GM21737 (cell line): ENCODE data around the gene APBA1.

Source experiments
- ATAC-seq: cut with Tn5 transposase; IDR thresholded peaks from one replicate; pipeline ENCODE4 v1.9.1; 2021; ENCODE audit warnings: mild to moderate bottlenecking, moderate library complexity; ENCODE audit not compliant: unreplicated experiment

The APBA1 gene

DNA sequence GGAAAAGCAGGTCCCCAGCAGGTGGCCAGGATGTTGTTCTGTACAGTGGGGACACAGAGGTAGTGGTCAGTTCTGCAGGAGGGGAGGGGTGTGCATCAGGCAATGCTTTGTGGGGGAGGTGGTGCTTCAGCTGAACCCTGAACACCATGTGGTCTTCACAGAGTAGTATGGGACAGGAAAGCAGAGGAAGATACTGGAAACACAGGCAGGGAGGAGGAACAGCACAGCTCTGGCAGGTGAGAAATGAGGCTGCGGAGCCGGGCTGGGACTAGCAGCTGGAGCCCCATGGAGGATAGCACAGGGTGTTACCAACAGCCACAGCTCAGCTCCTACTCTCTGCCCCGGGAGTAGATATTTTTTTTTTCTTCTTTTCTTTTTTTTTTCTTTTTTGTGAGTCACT, 185.7 kb downstream of the APBA1 start:
- ATAC-seq, result no peak

DNA sequence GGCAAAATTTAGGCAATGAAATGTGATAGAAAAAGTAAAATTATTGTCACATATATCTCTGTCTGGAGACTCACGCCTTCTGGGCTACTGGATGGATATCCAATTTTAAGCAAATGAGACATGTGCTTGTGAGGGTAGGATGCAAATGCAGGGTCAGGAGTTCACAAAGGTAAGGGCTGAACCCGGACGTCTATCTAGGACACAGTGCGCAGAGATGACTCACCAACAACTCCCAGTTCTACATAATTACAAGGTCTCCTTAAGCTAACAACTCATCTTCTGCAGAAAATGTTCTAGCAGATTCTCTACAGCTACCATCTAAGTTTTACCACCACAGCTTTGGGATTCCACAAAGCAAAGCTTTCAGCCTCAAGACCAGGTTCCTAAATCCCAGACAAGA, 186.7 kb downstream of the APBA1 start:
- no peak for ATAC-seq

DNA sequence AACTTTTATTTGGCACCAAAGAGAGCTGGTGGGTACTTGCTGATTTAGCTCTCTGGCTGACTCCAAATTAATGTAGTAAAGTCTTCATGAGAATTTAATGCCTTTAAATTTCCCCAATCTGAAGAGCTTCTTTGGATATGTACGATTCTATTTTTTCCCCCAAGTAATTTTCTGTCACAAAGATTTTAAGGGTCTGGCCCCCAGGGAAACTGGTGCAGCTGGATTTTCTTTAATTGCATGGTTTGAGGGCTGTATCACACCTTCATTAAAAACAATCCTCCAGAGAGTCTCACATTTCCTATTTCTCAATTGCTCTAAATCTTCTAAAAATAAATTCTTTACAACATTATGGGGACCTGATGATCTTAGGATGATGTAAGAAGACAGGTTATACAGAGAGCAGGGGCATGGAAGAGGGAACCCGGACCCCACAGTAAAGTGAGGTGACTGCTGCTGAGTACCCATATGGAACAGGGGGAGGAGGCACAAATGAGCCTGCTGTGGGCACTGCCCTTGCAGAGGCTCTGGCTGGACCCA, 188.2 kb downstream of the APBA1 start:
- ATAC-seq, result no peak

DNA sequence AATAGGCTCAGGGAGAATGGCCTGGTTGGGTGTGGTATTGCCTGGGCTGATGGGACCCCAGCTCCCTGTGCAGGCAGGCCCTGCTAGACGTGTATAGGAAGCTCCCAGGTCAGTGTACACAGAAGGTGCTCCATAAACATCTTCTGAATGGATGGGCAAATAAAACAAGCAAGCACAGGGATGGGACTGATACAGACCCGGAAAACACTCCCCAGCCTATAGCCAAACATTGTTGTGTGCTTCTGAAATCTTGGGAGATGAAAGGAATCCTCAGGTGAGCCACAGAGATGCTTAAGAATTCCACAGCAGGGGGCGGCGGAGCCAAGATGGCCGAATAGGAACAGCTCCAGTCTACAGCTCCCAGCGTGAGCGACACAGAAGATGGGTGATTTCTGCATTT, 195.4 kb downstream of the APBA1 start:
- ATAC-seq, result no peak

DNA sequence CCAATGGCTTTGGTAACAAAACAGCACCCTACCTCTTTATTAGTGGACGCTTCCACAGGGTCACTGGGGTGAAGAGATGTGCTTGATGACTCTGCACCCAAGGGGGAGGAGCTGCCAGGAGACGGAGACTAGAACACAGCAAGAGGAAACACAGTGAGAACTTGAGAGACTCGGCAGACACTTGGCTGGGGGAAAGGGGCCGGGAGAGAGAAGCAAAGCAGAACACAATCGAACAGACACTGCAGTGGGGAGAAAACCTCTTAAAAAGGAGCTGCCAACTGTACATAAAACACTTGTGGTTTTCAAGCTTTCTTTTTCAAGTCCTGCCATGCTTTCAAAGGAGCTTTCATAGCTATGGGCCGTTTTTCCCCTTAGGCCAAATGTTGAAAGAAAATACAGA, 196.2 kb downstream of the APBA1 start:
- ATAC-seq, result no peak

DNA sequence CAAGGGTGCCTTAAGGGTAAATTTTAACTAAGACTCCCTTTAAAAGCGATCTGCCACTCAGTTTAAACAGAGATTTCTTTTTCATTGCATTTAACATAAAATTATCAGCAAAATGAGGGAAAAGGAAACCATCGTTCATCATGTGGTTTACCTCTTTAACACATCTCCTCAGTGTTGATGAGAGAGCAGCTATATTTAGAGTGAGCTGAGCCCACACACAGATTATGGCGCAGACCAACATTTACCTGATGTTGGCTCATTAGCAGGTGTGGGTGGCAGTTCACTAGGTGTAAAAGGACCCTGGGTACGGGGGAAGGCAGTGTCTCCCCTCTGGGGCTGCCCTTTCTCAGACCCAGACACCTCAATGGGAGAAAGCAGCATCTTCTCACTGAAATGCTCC, 197.3 kb downstream of the APBA1 start:
- no peak for ATAC-seq

DNA sequence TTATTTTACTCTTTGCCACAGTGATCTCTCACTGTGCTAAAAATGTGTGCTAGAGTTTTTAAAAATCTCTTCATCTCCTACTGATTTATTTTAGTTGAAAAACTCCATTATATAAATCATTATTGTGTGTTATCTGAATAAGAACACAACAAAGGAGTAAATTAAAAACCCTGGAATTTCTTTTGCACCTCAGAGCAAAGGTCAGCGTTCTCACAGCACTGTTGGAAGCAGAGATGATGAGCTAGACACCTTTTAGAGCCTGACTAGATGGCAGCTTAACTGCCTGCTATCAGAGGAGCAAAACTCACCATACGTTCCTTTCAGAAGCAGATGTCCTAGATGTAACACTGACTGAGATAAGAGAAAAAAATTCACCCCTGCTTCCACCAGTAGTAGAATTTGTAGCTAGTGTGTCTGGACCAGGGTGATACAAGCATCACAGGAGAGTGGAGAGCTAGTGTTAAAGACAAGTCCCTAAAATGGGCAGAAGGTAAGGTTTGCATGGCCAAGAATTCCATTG, 200.0 kb downstream of the APBA1 start:
- ATAC-seq, result no peak

DNA sequence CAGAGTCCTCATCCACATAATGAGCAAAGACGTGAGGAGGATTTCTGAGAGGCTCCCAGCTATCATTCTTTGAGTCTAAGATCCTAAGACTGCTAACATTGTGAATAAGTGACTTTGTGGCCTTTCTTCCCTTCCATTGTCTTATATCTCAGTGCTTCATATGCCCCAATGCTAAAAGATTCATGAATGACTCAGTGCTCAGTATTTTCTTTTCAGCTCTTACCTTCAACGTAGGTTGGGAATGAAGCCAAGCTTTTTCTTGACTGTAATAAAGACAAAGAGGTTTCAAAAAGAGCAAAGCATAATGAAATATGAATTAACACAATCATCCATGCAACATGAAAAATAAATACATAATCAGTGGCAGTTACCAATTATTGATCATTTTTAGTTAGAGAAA, 200.7 kb downstream of the APBA1 start:
- no peak for ATAC-seq

DNA sequence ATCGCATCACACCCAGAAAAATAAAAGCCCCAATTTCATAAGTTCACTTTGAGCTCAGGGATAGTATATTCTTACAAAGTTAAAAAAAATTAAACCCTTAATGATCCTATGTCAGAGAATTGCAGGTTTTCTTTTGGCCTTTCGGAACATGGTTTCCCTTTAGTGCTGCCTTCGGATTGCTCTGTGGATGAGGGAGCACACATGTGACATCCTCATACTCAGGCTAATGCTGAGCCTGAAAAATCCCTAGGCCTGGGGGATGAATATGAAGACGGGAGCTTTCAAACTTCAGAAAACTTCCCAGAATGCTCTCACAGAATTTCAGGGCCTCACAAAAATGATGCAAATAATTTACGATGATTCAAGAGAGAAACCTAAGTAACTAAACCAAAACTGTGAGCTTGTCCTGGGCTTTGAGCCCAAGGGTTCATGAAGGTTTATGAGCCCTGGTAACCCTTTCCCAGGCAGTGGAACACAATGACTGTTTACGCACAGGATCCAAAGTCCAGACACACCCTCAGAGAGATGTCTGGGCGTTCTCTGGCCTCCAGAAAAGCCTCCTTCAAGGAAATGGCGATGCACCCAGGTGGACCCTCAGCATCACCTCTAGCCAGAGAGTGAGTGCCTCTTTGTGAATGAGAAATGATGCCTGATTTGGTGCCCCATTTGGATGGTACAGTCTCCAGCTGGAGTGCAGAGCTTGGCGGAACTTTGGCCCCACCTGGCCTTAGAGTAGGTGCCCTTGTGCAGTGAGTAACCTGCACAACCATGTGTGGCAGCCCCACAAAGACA, 201.8 kb downstream of the APBA1 start:
- ATAC-seq, result no peak

DNA sequence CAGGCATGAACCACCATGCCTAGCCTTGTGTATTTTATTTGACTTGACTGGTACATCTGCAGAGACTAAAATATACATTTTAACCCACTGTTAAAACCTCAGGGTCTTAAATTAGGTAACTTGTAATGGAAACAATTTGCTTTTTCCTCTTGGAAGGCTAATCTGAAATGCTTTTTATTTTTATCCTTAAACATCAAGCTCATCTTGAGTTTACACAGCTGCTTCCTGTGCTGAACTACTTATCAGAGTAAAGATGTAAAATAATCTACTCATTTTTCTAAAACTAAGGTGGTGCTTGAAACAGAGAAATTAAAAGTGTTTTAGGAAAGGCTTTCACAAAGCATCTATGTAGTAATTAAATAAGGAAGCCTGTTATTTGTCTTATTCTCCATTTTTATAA, 203.0 kb downstream of the APBA1 start:
- no peak for ATAC-seq

DNA sequence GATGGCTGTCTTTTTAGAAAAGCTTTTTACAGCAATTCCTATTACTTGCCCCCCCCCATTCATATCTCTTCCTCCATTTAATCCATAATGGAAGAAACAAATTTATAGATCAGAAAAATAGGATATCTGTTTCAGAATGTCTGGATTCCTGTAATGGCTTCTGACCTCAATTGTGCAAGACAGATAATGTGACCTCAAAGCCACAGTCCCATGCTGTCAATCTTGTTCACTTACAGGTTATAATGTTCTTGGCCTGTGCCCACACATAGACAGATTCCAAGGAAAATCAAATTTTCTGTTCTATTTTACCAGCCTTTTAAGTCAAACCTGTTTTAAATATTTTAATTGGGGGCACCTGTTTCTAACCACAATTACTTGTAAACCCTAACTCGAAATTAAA, 203.8 kb downstream of the APBA1 start:
- ATAC-seq, result no peak

DNA sequence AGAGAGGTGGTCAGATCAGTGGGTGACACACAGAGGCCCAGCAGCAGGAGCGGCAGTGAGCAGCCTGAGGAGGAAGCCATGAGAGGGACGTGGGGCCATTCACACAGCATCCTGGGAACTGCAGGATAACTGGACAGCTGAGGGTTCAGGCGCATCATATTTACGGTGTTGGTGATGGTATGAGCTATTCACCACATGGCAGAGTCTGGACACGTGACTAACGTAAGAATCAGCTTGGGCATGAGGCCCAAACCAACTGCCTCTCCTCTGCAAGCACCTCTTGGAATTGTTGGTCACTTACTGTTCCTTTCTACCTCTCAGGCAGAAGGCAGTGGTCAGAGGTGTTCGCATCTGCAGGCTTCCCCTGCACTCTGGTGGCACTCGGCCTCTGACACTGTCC, 206.0 kb downstream of the APBA1 start:
- ATAC-seq, result no peak

DNA sequence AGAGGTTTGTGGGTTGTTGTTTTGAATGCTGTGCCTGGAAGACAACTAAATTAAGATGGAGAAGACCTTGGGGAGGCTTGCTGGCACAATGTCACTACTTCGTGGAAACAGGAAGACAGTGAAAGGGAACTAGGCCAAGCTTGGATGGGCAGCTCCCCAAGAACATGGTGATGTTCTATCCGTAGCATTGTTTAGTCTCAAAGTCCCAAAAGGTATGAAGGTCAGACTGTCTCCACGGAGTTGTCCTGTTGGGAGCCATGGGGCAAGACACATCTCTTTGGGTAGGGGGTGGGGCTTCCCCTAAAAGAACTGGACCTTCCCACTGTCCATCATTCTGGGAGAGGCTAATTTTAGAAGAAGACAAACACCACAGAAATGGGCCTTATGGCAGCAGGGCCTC, 206.7 kb downstream of the APBA1 start:
- no peak for ATAC-seq

DNA sequence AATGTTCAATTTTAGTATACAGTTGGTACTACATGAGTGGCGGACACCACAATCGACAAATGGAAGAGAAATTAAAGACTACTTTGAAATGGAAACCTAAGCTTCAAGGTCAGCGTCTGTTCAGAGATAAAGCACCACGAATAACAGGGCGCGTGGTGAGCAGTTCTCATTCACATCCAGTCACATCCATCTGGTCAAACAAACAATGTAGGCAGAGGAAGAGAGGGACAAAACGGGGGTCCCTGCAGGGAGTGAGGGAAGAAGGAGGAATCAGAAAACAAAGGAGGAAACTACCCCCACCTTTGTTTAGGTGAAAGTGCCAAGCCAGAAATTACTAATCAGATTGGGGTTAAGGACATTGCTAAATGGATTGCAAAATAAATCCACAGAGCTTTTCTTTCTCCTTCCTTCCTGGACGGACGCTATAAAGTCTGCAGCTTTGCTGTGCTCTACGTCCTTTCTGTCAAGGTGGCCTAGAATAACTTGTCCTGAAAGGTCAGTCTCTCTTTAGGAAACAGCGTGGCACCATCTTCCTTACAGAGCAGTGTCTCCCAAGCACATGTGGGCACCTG, 208.6 kb downstream of the APBA1 start:
- no peak for ATAC-seq

DNA sequence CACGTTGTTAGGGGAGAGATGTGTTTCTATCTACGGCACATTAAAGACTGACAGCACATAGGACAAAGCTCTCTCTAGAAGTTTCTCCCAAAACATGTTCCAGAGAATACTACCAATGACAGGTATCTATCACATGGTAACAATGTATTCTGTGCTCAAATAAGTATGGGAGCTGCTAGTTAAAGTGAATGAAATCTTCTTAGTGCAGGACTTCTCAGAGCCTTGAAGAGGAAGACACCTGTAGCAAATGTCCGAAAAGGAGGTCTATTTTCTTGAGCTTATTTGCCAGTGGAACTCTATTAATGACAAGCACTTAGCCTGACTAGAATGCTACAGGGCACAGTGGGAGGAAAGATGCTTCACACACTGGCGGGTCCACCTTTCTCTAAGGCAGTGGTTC, 209.8 kb downstream of the APBA1 start:
- no peak for ATAC-seq

DNA sequence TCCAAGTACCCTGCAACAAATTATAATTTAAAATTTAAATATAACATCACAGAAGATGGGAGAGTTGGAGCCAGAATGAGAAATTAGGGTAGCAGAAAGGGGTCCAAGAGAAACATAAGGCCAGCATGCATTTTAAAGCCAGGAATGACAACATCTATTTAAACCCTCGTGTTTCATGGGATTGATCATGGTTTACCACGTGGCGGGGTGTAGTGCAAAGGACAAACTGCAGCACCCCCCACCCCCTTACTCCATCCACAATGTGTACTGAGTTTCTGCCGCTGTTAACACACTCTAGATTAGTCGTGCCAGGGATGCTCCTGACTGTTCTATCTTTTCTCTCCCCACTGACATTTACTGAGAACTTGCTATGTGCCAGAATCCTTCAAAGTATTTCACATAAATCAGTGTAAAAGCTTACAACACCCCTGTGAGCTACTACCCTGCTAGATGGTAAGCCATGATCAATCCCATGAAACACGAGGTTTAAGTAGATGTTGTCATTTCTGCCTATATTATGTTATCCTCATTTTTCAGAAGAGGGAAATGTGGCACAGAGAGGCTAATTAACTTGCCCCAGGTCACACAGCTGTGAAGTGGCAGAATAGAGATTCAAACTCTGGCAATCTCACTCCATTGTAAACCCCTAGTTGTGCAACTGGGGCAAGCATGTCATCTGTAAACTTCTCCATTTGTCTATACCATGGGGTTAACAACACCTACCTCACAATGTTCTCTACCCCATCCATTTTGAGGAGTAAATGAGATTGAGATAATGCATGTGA, 210.9 kb downstream of the APBA1 start:
- no peak for ATAC-seq

DNA sequence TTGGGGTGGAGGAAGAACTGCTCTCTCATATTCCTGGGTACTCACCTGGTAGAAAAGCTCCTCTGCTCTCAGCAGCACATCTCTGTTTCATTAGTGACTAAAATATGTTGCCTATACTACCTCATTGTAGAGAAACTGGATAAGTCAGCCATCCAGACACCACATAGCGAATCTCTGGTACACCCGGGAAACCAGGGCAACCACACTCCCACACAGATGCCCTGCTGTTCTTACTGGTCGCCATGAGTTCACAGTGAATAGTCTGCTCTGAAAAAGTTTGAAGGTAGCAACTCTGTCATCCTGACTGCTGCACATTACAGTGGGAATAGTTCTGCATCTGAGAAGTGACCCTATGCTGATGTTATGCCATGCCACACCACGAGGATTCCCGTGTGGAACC, 212.2 kb downstream of the APBA1 start:
- ATAC-seq, result no peak

DNA sequence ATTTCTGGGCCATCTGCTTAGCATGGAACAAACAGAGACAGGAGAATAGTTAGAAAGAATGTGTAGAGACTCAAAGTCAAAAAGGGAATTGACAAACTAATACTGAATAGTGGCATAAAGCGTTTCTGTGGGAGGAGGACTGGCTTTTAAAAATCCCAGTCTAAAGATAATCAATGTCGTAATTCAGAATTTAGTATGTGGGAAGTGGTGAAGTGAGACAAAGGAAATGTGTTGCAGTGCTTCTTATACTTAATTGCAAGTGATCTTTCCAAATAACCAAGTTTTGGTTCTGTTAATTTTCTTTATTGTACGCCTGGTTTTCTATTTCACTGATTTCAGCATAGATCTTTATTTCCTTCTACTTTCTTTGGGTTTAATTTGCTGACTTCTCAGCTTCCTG, 214.0 kb downstream of the APBA1 start:
- ATAC-seq, result no peak

DNA sequence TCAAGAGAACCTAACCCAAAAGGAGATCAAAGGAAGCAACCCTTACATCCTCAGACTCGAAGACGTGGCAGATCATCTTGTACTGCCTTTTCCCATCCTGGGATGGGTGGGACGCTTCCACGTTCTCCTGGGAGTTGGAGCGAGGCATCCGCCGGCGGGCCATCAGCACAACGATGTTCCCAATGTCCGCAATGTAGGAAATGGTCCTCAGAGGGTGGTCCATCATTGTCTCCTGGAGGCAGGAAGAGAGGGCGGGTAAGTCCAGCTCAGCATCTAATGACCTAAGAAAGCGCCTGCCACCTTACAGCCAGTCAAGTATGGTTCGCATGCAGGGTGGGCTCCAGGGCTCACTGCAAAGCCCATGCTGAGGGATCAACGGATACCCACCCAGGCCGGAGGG, 216.0 kb downstream of the APBA1 start:
- no peak for ATAC-seq

DNA sequence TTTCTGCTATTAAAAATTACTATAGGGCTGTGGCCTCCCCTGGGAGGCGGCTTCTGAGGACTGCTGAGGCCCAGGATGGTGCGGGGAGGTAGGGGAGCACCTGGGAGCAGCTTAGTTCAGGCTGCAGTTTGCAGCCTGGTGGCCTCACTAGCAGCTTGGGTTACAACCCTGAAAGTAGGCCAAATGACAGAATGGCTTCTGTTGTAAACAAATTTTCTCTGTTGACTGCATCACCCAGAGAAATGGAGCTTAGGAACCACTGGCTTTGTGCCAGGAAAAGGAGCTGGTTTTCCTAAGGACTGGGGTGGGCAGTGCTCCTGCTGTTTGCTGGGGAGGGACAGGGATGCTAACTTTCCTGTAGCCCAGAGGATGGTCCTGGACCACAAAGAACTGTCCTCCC, 216.9 kb downstream of the APBA1 start:
- ATAC-seq, result no peak

DNA sequence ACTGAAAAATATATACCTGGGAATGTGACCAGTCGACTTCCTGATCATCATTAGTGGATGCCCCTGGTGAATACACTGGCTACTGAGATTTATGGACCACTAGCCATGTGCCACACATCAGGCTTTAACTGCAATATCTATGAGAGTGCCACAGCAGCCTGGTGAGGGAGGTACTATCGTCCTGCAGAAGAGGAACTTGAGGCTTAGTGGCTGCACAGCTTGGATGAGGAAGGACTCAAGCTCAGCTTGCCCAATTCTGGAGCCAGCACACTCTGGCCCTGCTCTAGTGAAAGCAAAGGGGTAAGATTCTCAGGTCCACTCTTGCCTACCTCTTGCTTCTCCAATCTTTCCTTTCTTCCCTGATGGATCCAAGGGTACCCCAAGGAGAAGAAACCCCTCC, 217.8 kb downstream of the APBA1 start:
- ATAC-seq, result no peak

DNA sequence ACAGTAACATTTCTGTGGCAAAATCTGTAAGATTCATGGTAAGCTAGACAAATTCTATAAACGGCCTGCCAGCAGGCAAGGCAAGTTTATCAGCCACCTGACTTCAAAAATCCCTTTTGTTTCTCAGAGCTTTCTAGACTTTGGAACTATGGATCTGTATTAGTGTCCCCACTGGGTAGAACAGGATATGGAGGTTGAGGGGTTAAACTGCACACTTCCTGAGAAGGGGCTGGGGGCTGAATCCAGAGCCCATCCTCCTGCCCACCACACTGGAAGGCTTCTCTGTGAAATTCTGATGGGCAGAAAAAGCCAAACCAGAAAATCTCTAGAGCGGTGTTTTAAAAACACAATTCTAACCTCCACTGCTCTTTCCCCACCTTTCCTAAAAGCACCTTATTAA, 218.4 kb downstream of the APBA1 start:
- ATAC-seq, result no peak
